ENCODE results near the gene MNT.

The MNT gene

DNA sequence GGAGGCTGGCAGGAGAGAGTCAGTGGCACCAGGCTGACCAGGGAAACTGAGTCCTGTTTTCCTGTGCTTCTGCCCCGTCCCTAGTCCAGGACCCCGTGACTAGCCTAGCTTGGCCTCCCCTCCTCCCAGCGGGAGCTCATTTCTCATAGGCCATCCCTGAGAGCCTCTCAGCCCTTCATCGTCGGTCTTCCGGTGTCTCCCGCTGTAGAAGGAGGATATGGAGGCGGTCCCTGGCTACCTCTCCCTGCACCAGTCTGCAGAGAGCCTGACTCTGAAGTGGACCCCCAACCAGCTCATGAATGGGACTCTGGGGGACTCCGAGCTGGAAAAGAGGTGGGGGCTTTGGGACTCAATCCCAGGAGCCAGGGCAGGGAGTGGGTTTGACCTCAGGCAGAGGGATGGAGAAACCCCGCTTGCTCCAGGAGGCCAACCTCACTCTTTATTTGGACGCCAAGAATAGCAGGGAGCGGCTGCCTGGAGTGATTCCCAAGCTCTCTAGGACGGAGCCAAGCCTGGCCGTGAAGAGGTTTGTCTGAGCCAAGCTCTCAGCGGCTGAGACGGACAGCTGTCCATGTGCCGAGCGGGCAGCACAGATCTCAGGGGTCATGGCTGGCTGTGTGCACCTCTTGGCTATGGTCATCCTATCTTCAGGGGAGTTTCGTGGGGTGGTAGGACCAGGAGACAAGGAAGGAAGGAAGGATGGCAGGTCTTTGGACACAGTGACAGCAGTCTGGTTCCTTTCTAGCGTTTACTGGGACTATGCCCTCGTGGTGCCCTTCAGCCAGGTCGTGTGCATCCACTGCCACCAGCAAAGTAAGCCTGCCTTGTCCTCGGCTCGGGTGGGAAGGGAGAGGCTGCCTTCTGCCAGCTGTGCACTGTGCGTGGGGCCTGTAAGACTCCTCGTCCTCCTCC lies 36.8 kb downstream of the MNT start:
- no peak for DNase-seq (ENCODE audit: low read depth)

DNA sequence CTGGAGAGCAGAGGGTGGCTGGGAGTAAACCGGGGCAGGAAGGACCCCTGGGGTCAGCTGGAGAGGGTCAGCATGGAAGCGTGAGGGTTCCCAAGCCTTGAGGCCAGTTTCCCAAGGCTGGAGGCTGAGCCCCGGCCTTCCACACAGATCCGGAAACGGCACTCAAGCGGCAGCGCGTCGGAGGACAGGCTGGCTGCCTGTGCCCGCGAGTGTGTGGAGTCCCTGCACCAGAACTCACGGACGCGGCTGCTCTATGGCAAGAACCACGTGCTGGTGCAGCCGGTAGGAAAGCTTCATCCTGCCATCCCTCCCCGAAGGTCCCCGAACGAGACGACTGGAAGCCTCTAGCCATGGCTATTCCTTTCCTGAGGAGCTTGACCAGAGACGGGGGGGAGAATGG lies 37.5 kb downstream of the MNT start:
- no peak for DNase-seq (ENCODE audit: low read depth)

- no peak for DNase-seq (ENCODE audit: low read depth)
These were observed 38.0 kb downstream of the MNT start for GRCh38 chr17:2362881-2363280.

DNA sequence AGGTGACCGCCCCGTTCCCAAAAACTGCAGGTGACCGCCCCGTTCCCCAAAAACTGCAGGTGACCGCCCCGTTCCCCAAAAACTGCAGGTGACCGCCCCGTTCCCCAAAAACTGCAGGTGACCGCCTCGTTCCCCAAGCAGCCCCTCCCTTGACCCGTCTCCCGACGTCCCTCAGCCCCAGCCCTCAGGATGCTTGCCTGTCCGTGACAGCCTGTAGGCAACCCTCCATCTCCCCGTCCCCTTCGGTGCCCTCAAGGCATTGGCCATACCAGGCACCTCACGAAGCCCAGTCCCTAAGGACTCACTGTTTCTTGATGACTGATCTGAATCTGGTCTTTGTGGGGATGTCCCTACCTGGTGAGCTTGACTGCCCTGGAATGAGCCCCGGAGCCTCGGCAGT lies 38.4 kb downstream of the MNT start:
- no peak for DNase-seq (ENCODE audit: low read depth)

- DNase-seq (ENCODE audit: low read depth) = no peak
These were observed 38.8 kb downstream of the MNT start for GRCh38 chr17:2362016-2362415.

DNA sequence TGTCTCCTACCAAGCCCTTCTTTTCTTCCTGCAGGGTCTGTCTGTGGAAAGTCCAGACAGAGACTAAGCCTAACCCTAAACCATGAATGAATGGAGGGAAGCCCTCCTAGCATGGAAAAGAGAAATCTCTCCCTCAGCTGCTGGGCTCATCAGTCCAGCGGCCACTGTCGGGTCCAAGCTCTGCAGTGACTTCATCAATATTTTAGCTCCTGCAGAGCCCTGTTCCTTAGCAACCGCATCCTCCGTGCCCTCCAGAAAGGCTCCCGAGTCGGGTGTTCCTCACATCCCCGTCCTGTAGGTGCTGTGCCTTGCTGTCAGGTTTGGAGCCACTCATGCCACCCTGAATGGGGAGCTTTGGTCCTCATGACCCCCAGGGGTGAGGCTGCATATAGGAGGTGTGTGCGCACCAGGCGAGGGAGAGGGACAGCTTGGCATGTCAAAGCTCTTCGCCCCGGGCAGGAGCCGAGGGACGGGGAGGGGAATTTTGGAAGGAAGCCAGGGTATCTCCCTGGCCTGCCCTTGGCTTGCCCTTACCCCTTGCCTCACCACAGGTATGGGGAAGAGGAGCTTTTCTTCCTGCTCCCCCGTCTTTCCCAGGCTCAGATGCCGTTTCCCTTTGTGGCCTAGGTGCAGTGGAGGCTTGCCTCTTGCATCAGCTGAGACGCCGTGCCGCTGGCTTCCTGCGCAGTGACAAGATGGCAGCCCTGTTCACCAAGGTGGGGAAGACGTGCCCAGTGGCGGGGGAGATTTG lies 39.7 kb downstream of the MNT start:
- no peak for DNase-seq (ENCODE audit: low read depth)

DNA sequence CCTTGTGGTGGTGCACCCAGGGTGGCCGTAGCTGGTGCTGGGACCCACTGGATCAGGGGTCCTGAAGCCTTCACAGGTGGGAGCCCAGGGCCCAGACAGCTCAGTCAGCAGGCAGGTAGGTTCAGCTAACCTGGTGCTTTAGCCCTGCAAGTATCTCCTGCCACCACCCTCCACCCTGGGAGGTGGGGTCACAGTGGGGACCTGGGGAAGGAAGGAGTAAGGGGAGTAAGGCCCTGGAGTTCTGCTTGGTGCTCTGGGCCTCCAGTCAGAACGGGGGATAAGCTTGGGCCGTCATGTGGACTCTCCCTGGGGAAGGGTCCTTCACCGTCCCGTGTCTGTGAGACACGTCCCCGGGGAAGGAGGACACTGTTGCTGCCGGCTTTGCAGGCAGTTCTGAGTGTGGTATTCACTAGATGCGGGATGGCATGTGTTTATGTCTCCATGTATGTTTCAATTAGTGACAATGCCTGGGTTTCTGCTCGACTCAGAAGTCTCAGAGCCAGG lies 42.9 kb downstream of the MNT start:
- no peak for DNase-seq (ENCODE audit: low read depth)

DNA sequence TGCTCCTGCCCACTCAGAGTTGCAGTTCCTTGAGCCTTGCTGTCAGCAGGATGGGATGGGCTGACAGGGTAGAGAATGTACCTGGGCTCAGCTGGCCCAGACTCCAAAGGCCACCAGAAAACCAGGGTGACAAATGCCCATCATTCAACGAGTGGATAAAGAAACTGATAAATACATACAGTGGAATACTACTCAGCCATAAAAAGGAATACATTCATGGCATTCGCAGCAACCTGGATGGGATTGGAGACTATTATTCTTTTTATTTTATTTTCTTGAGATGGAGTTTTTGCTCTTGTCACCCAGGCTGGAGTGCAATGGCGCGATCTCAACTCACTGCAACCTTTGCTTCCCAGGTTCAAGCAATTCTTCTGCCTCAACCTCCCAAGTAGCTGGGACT lies 43.6 kb downstream of the MNT start:
- DNase-seq (ENCODE audit: low read depth) = no peak

DNA sequence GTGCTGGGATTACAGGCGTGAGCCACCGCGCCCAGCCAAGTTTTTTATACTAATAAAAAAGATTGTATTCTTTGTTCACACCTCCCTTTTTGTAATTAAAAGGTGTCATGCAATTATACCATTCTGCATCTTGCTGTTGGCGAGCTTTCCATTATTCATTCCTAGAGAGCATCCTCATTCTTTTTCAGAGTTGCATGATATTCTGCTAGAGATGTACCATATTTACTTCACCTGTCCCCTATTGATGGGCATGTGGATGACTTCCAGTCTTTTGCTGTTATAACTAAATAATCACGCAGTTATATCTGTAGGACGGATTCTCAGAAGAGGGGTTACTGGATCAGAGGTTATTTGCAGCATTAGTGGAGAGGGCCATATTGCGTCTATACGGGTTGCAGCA lies 46.5 kb downstream of the MNT start:
- DNase-seq (ENCODE audit: low read depth) = no peak

- no peak for DNase-seq (ENCODE audit: low read depth)
These were observed 49.6 kb downstream of the MNT start for GRCh38 chr17:2351269-2351668.

DNA sequence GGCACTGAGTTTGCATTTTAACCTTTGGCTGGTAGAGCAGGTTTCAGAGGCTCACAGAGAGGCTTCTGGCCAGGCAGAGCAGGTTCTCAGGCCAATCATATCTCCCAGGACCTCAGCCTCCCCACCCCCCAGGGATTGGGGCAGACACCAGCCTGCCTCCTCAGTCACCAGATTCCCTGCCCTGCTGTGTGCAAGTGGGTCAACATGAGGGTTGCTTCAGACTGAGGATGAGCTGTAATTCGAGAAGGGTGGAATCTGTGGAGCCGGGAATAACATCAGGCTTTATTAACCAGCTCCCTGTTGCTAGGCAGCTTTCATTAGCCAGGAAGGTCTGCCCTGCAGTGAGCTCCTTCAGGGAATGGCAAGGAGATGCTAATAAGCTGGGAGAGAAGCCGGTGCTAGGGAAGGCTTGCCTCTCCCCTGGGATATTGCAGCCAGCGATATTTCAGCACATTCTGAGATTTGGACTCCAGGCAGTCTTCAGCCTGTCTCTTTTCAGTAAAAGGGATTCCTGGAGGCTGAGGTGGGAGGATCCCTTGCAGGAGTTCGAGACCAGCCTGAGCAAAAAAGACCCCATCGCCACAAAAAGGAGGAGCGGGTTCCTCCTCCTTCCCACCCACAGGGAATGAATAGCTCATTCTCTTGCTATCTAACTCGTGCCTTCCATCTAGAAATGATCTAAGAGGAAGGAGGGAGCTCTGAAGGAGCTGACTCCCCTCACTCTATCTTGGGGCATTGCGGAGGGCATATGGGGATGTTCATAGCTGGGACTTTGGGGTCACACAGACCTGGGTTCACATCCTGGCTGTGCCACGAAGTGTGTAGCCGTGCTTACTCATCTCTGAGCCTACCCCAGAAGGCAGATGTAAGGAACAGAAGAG lies 52.8 kb downstream of the MNT start:
- DNase-seq (ENCODE audit: low read depth) = no peak

DNA sequence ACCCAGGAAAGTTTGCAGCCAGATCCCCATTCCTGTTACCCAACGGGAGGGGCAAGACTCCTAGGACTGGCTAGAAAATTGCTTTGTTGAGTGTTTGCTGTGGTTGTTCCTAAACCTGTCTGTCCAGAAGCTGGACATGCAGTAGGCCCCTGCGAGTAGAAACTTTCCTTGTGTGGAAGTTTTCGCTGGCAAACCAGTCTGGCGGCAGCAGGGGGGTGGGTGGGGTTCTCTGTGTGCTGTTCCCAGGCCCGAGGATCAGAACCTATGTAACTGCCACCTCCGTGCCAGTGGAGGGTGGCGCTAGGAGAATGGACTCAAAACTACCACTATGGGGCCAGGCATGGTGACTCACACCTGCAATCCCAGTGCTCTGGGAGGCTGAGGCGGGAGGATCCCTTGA lies 54.4 kb downstream of the MNT start:
- DNase-seq (ENCODE audit: low read depth) = no peak

- DNase-seq (ENCODE audit: low read depth) = no peak
These were observed 56.3 kb downstream of the MNT start for GRCh38 chr17:2344528-2344927.

GRCh38 chr17:2343421-2343820 lies 57.4 kb downstream of the MNT start:
- DNase-seq (ENCODE audit: low read depth) = no peak

DNA sequence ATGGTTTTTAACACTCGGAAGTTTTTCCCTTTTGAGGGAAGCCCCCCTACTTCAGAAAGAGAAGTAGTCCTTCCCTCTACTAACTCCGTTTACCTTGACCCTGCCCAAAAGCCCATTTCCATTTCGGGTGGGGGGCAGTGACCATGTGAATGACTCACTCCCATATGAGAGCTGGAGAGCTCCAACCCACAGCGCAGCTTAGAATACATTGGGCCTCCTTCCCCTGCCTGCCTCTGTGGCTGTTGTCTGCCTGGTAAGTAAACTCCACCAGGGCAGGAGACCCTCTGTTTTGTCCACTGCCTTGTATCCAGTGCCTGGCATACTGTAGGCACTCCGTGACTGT lies 62.6 kb downstream of the MNT start:
- no peak for DNase-seq (ENCODE audit: low read depth)

DNA sequence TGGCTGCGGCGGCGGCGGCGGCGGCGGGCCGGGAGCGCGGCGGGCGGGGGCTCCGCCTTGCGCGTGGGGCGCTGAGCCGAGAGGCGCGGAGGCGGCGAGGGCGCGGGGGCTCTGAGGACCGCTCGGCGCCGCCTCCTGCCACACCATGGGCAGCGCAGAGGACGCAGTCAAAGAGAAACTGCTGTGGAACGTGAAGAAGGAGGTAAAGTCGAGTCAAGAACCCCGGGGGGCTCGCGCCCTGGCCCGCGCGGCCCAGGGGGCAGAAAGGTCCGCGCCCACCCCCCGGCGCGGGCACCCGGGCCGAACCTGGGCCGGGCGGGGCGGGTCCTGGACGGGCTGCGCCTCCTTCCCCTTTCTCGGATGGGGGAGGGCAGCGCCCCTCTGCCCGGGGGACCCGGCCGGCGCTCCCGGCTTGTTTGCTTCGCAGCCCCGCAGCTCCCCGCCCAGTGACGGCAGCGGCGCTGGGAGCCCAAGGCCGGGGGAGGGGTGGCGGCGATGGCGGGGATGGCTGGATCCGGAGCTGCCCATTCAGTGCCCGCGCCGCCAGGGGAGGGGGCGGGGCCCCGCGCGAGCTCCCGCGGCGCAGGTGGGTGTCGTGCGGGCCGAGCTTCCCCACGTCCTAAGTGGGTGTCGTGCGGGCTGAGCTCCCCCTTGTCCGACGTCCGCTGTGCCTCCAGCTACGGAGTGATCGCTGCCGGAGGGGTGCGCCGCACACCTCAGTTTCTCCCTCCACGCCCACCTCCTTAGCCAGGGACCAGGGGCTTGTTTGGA lies 63.1 kb downstream of the MNT start:
- peak; percentile 41 for DNase-seq (ENCODE audit: low read depth)

- DNase-seq (ENCODE audit: low read depth) = peak; percentile 71
These were observed 63.9 kb downstream of the MNT start, which contains the start of gene SGSM2 for GRCh38 chr17:2336852-2337543. SGSM2 (plus strand) TSS chr17:2337501; CDS start chr17:2337689, 188 bp downstream.

- DNase-seq (ENCODE audit: low read depth) = peak; percentile 84
These were observed 64.5 kb downstream of the MNT start, which contains the start of gene TSR1 for GRCh38 chr17:2336215-2336851. TSR1 (minus strand) TSS chr17:2336457; CDS start chr17:2336427, 30 bp downstream.

- DNase-seq (ENCODE audit: low read depth) = no peak
These were observed 65.1 kb downstream of the MNT start for GRCh38 chr17:2335726-2336214.

Measured in T follicular helper cell (primary cell).